Measurements from ENCODE around the gene CXCL17. TPM values are rescaled to one million over a fixed set of nuclear protein-coding genes. Genes with fewer than 3 reads are reported as not detected.

The CXCL17 gene
- total and polyA plus RNA-seq, 2 donors = 1.7 to 10.8 TPM

DNA sequence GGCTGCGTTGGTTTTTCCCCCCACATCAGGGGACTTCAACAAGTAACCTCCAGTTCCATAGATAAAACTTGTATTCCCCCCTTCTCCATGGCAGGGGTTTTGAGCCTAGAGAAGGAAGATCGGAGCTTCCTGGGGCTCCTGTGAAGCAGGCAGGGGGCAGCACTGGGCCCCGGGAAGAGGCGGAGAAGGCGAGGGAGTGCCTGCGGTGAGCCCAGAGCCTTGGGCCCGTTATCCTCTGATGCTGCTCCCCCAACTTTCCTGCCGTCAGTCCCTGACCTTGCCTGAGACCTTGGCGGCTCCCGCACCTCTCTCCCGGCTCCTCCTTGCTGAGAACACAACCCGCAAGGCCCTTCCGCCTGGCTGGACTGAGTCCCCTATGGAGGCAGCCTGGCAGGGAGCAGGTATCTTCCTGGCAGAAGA, 18.0 kb downstream of the CXCL17 start:
- Histone ChIP-seq H3K27ac (ENCODE audit: low read depth) (no peak overlapping the region), H3K4me3 (ENCODE audit: low read depth, low read length) (no peak overlapping the region), H3K4me1 (ENCODE audit: insufficient read depth) (no peaks in the 10 kb centered on the region), H3K36me3 (ENCODE audit: insufficient read depth) (no peaks in the 10 kb centered on the region)
- WGBS = 75% methylated on average over 13 of the region's 13 CpGs
- DNase-seq (ENCODE audit: extremely low spot score) = no peak

GRCh38 chr19:42424345-42424707, 18.4 kb downstream of the CXCL17 start:
- Histone ChIP-seq H3K27ac (ENCODE audit: low read depth) (no peak overlapping the region), H3K36me3 (ENCODE audit: insufficient read depth) (no peaks in the 10 kb centered on the region), H3K4me3 (ENCODE audit: low read depth, low read length) (peak overlapping the region; percentile 45), H3K4me1 (ENCODE audit: insufficient read depth) (no peaks in the 10 kb centered on the region)
- WGBS = 57% methylated on average over 15 of the region's 15 CpGs
- no peak for DNase-seq (ENCODE audit: extremely low spot score)

DNA sequence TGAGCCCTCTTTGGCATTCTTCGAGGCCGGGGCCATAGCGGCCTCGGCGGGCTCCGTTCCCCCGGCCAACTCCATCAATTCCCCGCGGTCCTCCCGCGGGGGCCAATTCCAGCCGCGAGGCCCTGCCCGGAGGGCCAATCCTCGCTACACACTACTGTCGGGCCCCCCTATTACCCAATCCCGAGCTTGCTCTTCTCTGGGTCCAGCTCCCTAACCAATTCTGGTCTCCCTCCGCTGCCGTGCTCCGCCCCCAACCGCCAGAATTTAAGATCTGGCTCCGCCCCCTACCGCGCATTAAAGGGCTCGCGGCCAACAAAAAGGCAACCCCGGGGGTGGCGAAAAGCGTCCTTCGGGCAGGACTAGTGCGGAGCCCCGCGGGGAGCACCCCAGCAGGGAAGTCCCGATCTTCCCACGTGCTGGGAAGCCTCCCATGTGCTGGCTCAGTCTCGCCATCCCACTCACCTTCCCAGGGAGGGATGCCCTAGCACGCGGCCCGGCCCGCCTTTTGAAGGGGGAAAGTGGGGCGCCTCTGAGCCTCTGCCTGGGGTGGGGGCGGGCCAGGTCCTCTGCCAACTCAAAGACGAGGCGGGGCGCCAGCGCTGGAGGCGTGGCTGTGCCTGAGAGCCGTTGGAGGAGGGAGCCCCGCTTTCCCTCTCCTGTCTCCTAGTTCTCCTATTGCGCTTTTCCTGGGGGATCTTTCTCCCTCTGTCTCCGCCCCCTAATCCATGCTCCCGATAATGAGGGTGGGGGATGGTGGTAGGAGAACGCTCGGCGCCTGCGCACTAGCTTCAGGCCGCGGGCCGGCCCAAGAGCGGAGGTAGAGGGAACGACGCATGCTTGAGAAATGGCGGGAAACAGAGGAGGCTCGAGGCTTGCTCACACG, 19.0 kb downstream of the CXCL17 start:
- Histone ChIP-seq H3K4me3 (ENCODE audit: low read depth, low read length) (peak overlapping the region; percentile 45), H3K36me3 (ENCODE audit: insufficient read depth) (no peaks in the 10 kb centered on the region), H3K4me1 (ENCODE audit: insufficient read depth) (no peaks in the 10 kb centered on the region), H3K27ac (ENCODE audit: low read depth) (no peak overlapping the region)
- 1% methylated on average over 65 of the region's 65 CpGs for WGBS
- peak; percentile 92 for DNase-seq (ENCODE audit: extremely low spot score)

DNA sequence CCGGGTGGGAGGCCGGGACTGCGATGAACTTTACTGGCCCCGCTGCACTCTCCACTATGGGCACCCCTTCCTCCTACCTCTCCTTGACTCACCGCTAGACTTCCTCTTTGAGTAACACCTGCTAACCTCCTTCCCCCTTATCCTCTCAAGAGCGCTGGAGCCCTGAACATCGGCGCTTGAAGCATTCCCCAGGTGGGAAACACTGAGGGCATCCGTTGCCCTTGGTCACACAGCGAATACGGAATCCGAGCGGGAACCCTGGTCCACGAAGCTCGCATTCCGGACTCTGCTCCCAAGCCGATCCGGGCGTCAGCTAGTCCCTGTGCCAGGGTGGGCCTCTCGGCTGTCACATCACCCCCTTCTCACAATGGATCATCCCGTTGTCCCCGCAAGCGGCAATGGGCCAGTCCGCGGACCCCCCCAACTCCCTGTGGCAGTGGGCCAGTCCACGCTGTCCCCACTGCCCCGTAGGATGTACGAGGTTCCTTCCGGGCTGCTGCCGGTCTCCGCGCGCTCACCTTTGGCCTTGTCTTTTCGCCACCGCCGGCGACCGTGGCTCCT, 19.8 kb downstream of the CXCL17 start:
- no peak for DNase-seq (ENCODE audit: extremely low spot score)
- H3K4me1 ChIP-seq (ENCODE audit: insufficient read depth) = no peaks in the 10 kb centered on the region
- peak overlapping the region; percentile 45 for H3K4me3 ChIP-seq (ENCODE audit: low read depth, low read length)
- WGBS = 3% methylated on average over 38 of the region's 38 CpGs
- no peaks in the 10 kb centered on the region for H3K36me3 ChIP-seq (ENCODE audit: insufficient read depth)
- peak overlapping the region; percentile 0 for H3K27ac ChIP-seq (ENCODE audit: low read depth)

DNA sequence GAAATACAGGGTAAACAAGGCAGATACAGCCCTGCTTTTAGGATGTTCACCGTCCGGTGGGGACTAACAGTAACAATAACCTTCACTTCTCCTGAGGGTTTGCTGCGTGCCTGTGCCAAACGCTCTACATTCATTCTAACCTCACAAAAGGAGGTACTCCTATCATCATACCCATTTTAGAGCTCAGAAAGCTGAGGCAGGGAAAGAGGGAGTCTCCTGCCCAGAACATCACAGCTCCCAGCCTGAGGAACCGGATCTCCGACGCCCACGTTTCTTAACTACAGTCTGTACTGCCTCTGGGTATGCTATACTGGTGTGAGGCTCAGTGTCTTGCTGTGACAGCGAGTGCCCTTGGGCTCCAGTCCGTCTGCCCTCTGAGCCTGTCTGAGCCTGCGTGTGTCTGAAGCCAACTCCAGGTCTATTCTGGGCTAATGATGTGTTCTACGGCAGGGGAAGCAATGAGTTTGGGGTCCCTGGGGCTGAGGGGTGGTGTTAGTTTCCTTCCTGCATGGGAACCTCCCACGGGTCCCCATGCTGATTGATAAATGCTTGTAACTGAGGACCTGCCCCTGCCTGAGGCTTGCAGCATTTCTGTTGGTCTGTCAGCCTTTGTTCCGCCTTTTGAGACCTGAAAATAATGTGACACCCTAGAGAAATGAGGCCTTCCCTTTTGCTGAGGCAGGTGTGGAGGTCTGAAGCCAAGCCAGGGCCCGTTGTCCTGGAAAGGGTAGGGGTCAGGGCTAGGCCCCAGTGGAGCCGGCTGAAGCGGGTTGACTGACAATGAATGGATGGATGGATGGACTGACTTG, 20.4 kb downstream of the CXCL17 start:
- WGBS = 61% methylated on average over 17 of the region's 17 CpGs
- no peaks in the 10 kb centered on the region for H3K4me1 ChIP-seq (ENCODE audit: insufficient read depth)
- peak overlapping the region; percentile 45 for H3K4me3 ChIP-seq (ENCODE audit: low read depth, low read length)
- H3K36me3 ChIP-seq (ENCODE audit: insufficient read depth) = no peaks in the 10 kb centered on the region
- no peak for DNase-seq (ENCODE audit: extremely low spot score)
- H3K27ac ChIP-seq (ENCODE audit: low read depth) = peak overlapping the region; percentile 0

DNA sequence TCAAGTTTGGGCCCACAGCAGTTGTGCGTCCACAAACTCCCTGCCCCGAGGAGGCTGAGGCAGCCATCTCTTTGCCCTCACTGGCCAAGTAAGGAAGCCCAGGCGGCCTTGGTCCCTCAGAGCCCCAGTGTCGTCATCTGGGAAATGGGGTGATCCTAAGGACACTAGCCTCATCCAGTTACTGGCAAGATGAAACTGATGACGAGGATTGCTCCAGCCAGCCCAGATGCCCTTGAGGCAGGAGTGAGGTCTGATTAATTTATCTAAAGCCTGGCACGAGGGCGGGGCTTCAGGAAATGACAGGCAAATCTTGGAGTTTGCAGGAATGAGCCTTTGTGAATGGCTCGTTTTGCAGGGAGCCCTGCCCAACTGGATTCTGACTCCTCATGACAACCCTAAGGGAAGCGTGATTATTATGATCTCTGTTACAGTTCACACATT, 21.1 kb downstream of the CXCL17 start:
- Histone ChIP-seq H3K27ac (ENCODE audit: low read depth) (no peak overlapping the region), H3K4me1 (ENCODE audit: insufficient read depth) (no peaks in the 10 kb centered on the region), H3K4me3 (ENCODE audit: low read depth, low read length) (no peak overlapping the region), H3K36me3 (ENCODE audit: insufficient read depth) (no peaks in the 10 kb centered on the region)
- no peak for DNase-seq (ENCODE audit: extremely low spot score)
- 78% methylated on average over 9 of the region's 9 CpGs for WGBS

DNA sequence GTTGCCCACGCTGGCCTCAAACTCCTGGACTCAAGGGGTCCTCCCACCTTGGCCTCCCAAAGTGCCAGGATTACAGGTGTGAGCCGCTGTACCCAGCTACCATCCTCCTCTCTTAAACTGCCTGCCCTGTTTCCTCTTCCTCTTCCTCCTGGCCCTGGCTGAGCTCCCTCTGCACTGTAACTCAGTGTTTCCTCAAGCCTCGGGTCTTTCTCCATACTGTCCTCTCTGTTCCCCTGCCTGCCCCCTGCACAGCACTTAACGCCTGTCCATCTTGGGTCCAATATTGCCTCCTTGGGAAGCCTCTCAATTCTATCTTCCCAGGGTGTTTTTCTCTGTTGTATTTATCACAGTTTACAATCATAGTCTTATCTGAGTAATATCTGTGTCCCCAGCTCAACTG, 21.6 kb downstream of the CXCL17 start:
- no peak overlapping the region for H3K27ac ChIP-seq (ENCODE audit: low read depth)
- no peaks in the 10 kb centered on the region for H3K36me3 ChIP-seq (ENCODE audit: insufficient read depth)
- no peak overlapping the region for H3K4me3 ChIP-seq (ENCODE audit: low read depth, low read length)
- no peak for DNase-seq (ENCODE audit: extremely low spot score)
- no peaks in the 10 kb centered on the region for H3K4me1 ChIP-seq (ENCODE audit: insufficient read depth)
- WGBS = 70% methylated on average over 4 of the region's 4 CpGs

GRCh38 chr19:42420055-42420544, 22.6 kb downstream of the CXCL17 start:
- 38% methylated on average over 10 of the region's 10 CpGs for WGBS
- Histone ChIP-seq H3K4me3 (ENCODE audit: low read depth, low read length) (no peak overlapping the region), H3K27ac (ENCODE audit: low read depth) (no peak overlapping the region), H3K36me3 (ENCODE audit: insufficient read depth) (no peaks in the 10 kb centered on the region), H3K4me1 (ENCODE audit: insufficient read depth) (no peaks in the 10 kb centered on the region)
- no peak for DNase-seq (ENCODE audit: extremely low spot score)

DNA sequence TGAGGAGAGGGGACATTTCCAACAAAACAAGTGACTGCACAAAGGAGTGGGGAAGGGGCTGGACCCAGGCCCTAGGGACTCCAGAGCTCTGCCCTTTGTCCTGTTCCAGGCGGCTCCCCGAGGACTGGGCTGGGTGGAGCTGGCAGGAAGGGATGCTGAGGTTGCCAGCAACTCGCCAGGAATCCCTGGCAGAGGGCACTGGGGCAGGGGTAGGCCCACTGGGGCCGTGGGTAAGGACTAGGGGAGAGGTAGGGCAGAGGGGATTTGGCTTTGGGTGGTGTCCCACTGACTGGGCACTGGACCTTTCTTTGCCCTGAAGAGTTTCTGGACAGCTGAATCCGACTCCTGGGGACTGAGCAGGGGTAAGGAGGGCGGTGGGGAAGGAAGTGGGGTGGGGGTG, 23.4 kb downstream of the CXCL17 start:
- Histone ChIP-seq H3K4me1 (ENCODE audit: insufficient read depth) (no peaks in the 10 kb centered on the region), H3K36me3 (ENCODE audit: insufficient read depth) (no peaks in the 10 kb centered on the region), H3K27ac (ENCODE audit: low read depth) (no peak overlapping the region), H3K4me3 (ENCODE audit: low read depth, low read length) (no peak overlapping the region)
- WGBS = 75% methylated on average over 6 of the region's 6 CpGs
- no peak for DNase-seq (ENCODE audit: extremely low spot score)

GRCh38 chr19:42412661-42413076, 30.1 kb downstream of the CXCL17 start:
- 68% methylated on average over 4 of the region's 4 CpGs for WGBS
- H3K4me1 ChIP-seq (ENCODE audit: insufficient read depth) = no peaks in the 10 kb centered on the region
- H3K27ac ChIP-seq (ENCODE audit: low read depth) = no peak overlapping the region
- no peak overlapping the region for H3K4me3 ChIP-seq (ENCODE audit: low read depth, low read length)
- no peaks in the 10 kb centered on the region for H3K36me3 ChIP-seq (ENCODE audit: insufficient read depth)
- DNase-seq (ENCODE audit: extremely low spot score) = no peak

- DNase-seq (ENCODE audit: extremely low spot score) = no peak
- Histone ChIP-seq H3K27ac (ENCODE audit: low read depth) (no peak overlapping the region), H3K36me3 (ENCODE audit: insufficient read depth) (no peaks in the 10 kb centered on the region), H3K4me1 (ENCODE audit: insufficient read depth) (no peaks in the 10 kb centered on the region), H3K4me3 (ENCODE audit: low read depth, low read length) (no peak overlapping the region)
- 53% methylated on average over 7 of the region's 7 CpGs for WGBS
These were observed 30.5 kb downstream of the CXCL17 start for GRCh38 chr19:42412227-42412626.

DNA sequence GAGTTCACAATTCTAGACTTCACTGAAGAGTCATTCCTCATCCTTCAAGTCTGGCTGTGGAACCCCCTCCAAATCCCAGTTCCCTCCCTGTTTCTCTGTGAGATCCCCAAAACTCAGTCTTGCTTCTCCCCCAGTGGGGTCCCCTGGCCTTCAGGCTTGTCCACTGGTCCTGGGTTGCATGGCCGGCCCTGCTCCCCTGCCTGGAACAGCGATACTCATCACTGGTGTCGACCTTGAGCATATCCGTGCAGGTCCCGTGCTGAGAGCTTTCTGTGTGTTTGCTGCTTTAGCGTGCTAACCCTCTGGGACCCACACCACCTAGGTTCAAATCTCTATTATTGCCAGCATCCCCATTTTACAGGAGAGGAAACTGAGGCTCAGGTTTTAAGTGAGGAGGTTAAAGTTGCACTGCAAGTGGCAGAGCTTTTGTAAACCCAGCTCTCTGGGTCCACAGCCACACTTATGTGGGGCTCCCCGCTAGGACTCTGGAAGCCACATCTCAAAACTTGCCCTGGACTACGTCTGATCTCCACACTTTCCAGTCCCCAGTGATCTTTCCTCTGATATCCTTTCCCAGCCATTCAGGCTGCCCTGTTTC, 31.1 kb downstream of the CXCL17 start:
- DNase-seq (ENCODE audit: extremely low spot score) = no peak
- no peak overlapping the region for H3K27ac ChIP-seq (ENCODE audit: low read depth)
- no peaks in the 10 kb centered on the region for H3K4me1 ChIP-seq (ENCODE audit: insufficient read depth)
- no peaks in the 10 kb centered on the region for H3K36me3 ChIP-seq (ENCODE audit: insufficient read depth)
- WGBS = 93% methylated on average over 8 of the region's 8 CpGs
- no peak overlapping the region for H3K4me3 ChIP-seq (ENCODE audit: low read depth, low read length)

- Histone ChIP-seq H3K36me3 (ENCODE audit: insufficient read depth) (no peaks in the 10 kb centered on the region), H3K27ac (ENCODE audit: low read depth) (no peak overlapping the region), H3K4me3 (ENCODE audit: low read depth, low read length) (no peak overlapping the region), H3K4me1 (ENCODE audit: insufficient read depth) (no peaks in the 10 kb centered on the region)
- 94% methylated on average over 30 of the region's 30 CpGs for WGBS
- no peak for DNase-seq (ENCODE audit: extremely low spot score)
These were observed 32.4 kb downstream of the CXCL17 start for GRCh38 chr19:42410371-42410770.
